GM11168 (cell line): ENCODE data around the gene SERP2.

Experiments used
- in situ Hi-C: fragments of 300-500 bp; cut with MboI; formaldehyde crosslinking; loops from one replicate; pipeline ENCODE4 v1.12.0; 2022; ENCODE audit warnings: low sequenced_read_pairs; ENCODE audit not compliant: unreplicated experiment

SERP2 gene

DNA sequence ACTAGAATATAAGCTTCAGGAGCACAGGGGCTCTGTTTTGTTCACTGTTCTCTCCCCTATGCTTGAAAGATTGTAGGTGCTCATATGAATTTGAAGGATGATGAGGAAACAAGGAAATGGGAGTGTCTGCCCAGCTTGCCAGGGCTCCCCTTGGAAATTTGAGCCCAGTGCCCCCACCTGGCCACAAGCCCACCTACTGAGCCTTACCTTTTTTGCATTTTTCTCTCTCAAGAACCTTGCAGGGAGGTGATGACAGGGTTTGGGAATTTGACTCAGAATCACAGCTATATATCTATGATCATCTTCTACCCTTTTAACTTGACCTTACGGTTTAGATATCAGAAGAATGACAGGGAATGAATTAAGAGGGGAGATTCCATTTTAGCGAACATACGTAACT, 33.8 kb downstream of the SERP2 start:
- in situ Hi-C loops, result no loop called here

GRCh38 chr13:44407891-44408290, 34.3 kb downstream of the SERP2 start:
- in situ Hi-C loops, result no loop called here

DNA sequence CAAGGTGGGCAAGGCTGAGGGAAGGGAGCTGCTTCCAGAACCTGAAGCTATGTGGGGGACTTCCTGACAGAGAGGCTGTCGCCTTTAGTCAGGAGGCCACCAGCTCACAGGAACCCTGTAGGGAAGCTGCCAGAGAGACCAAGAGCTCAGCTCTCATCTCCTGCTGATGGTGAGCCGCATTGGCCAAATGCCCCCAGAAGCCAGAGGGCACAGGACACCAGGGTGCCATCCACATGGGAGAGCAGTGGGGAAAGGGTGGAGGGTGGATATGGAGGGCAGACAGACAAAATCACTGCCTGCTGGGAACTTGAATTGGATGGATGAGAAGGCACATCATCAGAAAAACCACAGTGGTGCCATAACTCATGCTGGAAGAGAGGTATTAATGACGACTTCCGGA, 36.0 kb downstream of the SERP2 start:
- in situ Hi-C loops, result no loop called here

- in situ Hi-C loops, result no loop called here
Measured at GRCh38 chr13:44410328-44410859, 36.8 kb downstream of the SERP2 start.

- in situ Hi-C loops, result no loop called here
Measured at GRCh38 chr13:44411841-44412240, 38.2 kb downstream of the SERP2 start.

GRCh38 chr13:44412346-44412935, 38.8 kb downstream of the SERP2 start:
- in situ Hi-C loops, result no loop called here

GRCh38 chr13:44413095-44413494, 39.5 kb downstream of the SERP2 start:
- in situ Hi-C loops, result no loop called here

DNA sequence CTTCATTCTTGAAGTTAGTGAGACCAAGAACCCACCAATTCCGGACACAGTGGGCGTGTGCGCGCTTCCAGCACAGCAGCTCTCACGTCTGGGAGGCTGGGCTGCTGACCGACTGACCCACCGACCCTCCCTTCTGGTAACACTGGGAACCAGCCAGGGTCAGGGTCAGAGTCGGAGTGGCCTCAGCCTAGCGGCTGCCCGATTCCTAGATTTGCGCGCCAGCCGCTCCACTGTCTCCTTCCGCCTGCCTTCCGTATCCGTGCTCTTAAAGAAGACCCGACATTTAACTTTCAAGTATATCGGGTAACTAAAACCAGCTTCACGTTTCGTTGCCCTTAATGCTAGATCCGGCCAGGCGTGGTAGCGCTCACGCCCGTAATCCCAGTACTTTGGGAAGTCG, 41.1 kb downstream of the SERP2 start:
- in situ Hi-C loops, result no loop called here

- in situ Hi-C loops, result no loop called here
Measured at GRCh38 chr13:44415815-44416214, 42.2 kb downstream of the SERP2 start.

DNA sequence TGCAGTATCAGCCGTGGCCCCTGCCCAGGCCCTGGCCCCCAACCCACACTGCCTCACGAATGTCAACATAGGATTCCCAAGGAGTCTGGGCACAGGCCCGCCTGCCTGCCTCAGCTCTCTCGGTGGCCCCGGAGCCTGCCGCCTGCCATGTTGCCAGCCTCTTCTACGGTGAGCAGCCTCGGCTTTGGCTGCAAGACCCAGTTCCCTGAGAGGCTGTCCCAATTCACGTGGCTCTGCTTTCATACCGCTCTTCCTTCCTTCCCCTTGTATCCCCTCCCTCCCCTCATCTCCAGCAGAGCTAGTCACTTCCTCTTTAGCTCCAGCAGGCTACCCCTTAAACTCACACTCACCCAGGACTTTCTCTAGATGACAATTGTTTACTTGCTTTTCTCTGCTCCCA, 42.7 kb downstream of the SERP2 start:
- in situ Hi-C loops, result no loop called here

DNA sequence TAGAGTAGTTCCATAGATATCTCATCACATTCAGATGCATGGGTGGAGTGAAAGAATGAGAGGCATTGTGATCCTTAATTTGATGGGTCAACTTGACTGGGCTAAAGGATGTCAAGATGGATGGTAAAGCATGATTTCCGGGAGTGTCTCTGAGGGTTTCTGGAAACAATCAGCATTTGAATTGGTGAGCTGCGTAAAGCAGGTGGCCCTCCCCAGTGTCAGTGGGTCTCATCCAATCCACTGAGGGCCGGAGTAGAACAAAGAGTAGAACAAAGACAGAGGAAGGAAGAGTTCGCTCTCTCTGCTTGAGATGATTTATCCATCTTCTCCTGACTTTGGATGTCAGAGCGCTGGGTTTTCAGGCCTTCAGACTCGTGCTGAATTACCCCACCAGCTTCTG, 43.1 kb downstream of the SERP2 start:
- in situ Hi-C loops, result no loop called here

- in situ Hi-C loops, result no loop called here
Measured at GRCh38 chr13:44417446-44417845, 43.8 kb downstream of the SERP2 start.

- in situ Hi-C loops, result no loop called here
Measured at GRCh38 chr13:44417876-44418275, 44.3 kb downstream of the SERP2 start.

- in situ Hi-C loops, result no loop called here
Measured at GRCh38 chr13:44420376-44421220, 47.0 kb downstream of the SERP2 start.

- in situ Hi-C loops, result no loop called here
Measured at GRCh38 chr13:44421853-44422525, 48.4 kb downstream of the SERP2 start.

GRCh38 chr13:44422755-44423643, 49.4 kb downstream of the SERP2 start:
- in situ Hi-C loops, result no loop called here

GRCh38 chr13:44423824-44424223, 50.2 kb downstream of the SERP2 start:
- in situ Hi-C loops, result no loop called here

DNA sequence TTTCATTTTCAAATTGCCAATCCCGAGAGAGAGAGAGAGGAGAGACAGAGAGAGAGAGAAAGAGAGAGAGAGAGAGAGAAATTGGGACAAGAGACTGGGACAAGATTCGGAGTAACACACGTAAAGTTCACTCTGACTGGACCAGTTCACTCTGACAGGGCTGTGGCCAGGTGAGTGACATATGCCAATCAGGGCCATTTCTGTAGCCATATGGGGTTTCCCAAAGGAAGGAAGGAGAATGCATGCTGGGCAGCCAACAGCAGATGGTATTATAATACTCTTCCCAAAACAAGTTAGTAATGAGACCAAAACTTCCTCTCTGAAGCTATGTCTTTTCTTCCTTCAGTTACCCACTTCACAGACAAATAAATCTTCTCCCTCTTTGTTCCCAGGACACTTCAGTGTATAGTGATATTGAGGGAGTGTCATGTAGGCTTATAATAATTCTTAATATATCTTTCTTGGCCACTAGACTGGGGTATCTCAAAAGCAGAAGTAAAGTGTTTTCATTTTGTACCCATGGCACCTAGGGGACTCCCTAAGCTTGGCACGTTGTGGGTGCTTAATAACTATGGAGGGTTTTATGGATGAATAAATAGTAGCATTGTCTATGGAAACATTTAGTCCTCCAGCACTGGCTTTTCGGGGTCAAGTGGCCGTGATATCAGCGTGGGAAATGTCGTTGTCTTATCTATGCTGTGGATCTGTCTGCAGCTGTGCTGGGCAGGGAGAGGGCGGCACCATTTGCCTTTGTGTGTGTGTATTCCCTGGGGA, 51.6 kb downstream of the SERP2 start:
- in situ Hi-C loops, result loop anchor here (25.0 kb wide), 1 partner anchor 238 kb away; no protein-coding TSS in a partner anchor

DNA sequence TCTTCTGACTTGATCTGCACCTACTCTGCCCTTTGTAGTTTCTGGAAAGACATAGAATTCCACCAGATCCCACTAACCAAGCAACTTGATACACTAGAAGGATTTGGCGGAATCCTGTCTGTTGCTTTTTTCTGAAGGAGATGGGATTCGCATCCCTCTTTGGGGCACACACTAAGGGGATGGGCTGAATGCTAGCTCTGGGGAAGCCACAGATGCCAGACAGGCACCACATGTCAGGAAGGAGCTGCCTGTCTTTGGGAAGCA, 52.1 kb downstream of the SERP2 start:
- in situ Hi-C loops, result loop anchor here (25.0 kb wide), 1 partner anchor 238 kb away; no protein-coding TSS in a partner anchor
